HG02798 (cell line): ENCODE measurements around the gene HOXC11.

ENCODE experiments used
- ATAC-seq: cut with Tn5 transposase; IDR thresholded peaks from one replicate; pipeline ENCODE4 v1.9.1; 2021; ENCODE audit warnings: mild to moderate bottlenecking; ENCODE audit not compliant: unreplicated experiment, poor library complexity

HOXC11 gene

GRCh38 chr12:53971686-53972085 is 1.2 kb upstream of the HOXC11 start:
- ATAC-seq: no peak

DNA sequence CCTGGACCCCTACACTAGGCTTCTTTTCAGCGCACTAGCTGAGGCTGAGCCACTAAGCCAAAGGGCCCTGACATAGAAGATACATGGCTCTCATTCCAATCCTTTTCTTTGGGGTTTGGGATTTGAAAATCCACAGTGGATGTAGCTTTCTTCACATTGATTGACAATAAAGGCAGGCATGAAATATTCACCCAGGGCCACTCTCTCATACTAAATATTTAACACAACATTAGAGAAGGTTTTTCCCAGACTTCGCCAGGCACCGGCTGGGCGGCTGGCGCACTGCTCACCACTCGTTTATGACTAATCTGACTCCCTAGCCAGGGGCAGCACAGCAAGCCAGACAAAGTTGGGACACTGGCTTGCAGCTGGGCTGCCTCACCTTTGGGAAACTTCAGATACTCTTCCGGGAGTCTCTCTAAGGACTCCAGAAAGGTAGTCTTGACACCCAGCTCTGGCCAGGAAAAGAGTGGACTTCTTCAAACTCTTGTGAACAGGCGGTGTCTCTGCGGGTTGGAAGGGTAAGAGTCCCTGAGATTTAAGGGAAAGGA is 699 bp upstream of the HOXC11 start:
- ATAC-seq: no peak

DNA sequence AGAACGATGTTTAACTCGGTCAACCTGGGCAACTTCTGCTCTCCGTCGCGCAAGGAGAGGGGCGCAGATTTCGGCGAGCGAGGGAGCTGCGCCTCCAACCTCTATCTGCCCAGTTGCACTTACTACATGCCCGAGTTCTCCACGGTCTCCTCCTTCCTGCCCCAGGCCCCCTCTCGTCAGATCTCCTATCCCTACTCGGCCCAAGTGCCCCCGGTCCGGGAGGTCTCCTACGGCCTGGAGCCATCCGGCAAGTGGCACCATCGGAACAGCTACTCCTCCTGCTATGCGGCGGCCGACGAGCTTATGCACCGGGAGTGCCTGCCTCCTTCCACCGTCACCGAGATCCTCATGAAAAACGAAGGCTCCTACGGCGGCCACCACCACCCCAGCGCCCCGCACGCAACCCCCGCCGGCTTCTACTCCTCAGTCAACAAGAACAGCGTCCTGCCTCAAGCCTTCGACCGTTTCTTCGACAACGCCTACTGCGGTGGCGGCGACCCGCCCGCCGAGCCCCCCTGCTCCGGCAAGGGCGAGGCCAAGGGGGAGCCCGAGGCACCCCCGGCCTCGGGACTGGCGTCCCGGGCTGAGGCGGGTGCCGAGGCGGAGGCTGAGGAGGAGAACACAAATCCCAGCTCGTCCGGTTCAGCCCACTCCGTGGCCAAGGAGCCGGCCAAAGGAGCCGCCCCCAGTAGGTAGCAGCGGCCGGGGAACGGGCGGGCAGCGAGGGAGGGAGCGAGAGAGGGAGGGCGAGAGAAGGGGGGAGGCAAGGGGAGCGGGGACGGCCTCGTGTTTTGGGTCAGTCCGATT is 513 bp downstream of the HOXC11 start:
- ATAC-seq: no peak

GRCh38 chr12:53974084-53975063 is 1.4 kb downstream of the HOXC11 start, which contains the start of gene HOTAIR:
Gene HOTAIR, minus strand, starts transcription at chr12:53974954.
- ATAC-seq: no peak

DNA sequence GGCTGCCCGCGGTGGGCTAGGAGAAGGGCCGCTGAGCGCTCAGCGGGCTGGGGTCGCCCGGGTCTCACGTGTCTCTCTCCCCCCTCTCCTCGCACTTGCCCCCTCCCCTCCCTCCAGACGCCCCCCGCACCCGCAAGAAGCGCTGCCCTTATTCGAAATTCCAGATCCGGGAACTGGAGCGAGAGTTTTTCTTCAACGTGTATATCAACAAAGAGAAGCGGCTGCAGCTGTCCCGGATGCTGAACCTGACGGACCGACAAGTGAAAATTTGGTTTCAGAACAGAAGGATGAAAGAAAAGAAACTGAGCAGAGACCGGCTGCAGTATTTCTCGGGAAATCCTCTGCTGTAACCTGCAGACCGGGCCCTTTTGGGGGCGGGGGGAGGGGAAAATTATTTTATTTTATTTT is 2.1 kb downstream of the HOXC11 start:
- no peak for ATAC-seq

DNA sequence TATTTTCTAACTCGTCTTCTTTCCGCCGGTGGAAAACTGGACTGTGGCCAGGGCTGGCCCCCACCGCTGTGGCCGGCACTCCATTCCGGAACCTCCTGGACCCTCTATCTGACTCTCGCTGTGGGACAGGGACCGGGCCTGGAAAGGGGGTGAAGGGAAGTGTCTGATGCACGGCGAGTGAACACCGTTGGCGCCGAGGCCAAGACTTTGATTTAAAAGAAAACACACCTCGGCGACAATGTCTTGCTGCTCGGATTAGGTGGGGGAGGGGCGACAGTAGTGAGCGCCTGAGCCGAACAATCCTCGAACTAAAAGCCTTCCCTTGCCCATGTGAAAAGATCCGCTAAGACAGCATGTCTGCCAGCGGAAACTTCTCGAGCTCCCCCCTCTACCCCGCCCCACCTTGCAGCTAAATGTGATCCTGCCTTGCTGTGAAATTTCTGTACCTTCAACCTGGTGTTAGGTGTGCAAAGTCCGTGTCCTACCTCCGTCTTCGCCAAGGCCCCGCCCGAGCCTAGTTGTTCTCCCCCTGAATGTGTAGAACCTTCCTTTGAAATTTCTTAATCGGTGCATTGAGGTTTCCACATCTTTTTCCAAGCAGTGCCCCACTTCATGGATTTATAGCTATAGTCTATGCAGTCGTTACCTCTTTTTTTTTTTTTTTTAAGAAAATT is 2.7 kb downstream of the HOXC11 start:
- ATAC-seq: no peak

DNA sequence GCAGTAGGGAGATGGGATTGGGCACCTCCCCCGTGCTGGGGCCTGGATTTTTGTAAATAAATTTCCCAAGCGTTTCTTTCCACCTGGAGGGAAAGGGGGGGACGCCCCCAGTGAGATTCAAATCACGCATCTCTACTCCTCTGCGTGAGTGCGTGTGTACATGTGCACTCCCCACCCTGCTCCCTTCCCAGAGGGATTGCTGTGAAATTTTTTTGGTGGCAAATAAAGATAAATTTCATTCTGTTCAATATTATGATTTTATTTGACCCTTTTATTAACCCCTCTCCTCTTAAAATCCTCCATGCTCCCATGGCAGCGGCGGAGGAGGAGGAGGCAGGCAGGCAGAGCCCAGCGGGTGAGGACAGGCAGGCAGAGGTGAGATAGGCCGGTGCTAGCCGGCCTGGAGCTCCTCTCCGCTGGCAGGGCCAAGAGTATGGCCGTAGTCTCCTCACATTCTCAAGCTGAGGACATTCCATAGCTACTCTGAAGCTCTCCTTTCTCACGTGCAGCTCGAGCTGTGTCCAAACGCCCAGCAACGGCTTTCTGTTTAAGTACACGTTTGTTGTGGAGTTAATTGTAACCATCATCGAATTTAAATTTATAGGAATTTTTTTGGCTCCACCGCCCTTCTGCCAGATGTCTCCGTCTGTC is 3.4 kb downstream of the HOXC11 start:
- ATAC-seq: no peak

DNA sequence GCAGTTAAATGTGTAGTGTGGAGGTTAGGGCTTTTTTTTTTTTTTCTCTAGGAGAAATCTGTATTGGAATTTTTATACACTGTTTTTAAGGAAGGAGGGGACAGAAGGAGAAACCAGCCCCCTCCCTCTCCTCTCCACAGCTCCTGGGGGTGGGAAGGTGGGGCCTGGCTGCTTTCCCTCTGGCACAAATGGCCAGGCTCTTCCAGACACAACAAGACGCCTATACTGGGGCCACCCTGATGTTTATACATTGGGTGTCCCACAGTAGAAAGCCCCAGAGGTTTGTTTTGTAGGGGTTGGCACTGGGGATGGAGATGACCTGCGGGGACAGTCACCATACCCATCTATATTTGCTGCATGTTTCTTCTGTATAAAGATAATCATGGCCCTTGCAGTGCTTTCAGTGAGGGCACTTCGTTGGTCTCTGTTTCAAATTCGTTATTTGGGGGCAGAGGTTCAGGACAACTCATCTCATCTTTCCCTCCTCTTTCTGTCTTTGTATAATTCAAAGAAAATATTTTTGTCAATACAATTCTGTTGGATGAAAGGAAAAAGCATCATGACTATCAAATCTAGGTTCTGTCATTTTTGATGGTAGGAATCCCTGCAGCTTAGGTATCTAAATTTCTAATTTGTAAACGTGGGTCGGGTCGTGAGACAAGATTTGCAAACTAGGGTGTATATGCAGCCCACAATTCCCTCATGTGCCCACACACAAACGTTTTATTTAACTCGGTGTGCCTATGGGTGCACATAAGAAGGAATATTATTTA is 4.1 kb downstream of the HOXC11 start:
- ATAC-seq: no peak

- no peak for ATAC-seq
These were observed 4.9 kb downstream of the HOXC11 start for GRCh38 chr12:53977596-53978445.

DNA sequence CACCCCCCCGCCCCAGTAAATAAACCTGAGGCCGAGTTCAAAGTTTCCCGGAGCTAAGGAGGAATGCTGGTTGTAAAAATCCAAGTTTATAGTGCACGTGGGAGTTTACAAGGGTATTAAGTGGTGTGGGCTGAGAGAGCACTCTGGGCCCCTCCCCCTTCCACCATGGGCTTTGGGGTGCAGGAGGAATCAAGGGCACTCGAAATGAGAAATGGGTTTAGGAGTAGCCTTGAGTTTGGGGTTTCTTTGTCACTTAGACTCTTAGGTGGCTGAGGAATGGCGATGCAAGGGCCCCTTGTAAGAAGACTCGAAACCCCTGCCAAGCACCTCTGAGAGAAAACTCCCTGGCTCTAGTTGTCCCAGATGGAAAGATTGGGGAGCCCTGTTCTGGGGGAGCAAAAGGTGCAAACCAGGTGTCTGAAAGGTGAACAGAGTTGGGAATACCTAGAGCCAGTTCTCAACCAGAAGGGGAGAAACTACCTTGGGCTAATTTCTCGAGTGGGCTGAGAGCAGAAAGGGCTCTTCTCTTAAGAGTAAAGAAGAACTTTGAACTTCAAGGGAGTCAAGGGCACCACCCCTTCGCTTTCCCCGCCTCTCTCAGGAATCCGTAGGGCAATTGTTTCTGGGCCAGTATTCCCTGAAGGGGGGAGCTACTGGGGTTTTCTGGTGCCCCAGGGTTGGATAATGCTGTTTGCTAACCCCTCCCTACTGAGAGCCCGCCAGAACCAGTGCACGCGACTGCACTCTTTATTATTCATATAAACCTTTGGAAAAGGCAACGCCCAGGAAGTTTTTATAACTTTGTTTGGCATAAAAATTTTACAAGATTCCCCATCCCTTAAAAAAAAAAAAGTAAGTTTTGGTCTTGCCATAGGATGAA is 5.8 kb downstream of the HOXC11 start:
- no peak for ATAC-seq

- ATAC-seq: no peak
These were observed 7.3 kb downstream of the HOXC11 start for GRCh38 chr12:53980104-53980801.

DNA sequence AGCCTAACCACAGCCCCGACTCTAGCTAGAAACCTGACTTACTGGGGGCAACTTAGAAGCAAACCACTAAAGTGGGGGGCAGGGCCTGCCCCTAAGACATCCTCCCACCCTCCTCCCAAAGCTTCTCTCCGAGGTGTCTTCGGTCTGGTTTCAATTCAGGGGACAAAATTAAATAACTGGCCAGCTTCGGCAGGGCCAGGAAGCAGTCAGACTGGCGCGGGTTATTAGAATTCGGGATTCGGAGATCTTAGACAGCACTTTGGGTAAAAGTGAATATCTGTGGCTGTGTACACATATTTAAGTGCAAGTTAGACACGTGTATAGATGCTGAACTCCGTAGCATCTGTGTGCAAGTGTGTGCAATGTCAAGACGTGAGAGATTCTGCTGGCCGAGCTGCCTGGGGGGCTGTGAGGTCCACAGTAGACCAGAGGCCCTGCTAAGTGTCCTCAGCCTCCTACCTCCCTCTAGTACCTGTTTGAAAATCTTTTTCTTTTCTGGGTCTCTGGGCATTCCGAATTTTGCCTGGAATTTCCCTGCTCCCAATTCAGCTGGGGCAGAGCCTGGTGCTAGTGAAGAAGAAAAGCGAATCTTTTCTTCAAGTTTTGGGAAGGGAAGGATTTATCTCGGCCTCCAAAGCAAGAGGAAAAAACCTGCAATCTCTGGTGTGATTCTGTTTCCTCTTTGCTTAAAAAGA is 8.0 kb downstream of the HOXC11 start:
- ATAC-seq: no peak

- no peak for ATAC-seq
These were observed 9.0 kb downstream of the HOXC11 start for GRCh38 chr12:53981634-53982565.

DNA sequence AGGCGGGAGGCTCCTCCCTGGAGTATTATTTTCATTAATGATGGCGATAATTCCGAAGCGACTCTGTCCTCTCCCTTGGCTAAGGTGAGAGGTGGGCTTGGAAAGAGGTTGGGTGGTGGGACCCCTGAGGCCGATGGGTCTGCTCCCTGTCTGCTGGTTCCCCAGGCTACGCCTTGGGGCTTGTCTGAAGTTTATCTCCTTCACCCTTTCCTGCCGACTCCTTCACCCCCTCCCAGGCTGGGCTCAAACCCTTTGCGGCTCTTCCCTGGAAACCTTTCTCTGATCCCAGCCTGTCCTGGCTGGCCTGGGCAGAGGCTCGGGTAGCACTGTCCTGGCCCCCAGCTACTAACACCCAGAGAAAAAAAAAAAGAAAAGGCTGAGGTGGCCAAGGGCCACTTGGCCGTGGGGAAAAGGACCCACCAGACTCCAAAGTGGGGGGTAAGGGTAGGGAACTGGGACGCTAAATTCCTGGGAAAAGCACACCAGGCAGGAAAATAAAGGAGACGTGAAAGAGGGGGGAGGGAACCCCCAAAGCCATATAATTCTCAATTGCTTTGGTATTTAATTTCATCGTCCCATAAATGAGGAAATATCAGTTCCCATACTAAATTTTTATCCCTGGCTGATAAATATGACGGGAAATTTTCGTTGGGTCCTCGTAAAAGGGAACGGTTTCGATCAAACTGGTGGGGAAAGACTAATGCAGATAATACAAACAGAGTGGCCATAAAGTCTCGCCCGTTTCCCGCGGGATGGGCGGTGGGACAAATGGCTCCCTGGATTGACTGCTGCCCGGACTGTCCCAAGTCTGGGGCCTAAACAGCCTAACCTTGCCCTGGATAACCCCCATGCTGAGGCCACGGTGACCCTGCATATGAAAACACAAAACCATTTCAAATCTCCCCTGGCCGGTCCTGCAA is 10.0 kb downstream of the HOXC11 start:
- ATAC-seq: no peak
